RWPE1 (cell line): ENCODE measurements around the gene KCNH1.

Experiments
- CTCF ChIA-PET: fragments of 350-600 bp; sonication (Branson Sonifier 250); formaldehyde crosslinking; extraction: SDS; loops from one replicate; lab custom pipeline; 2021; lab: Yijun Ruan, JAX
- POLR2A ChIA-PET: fragments of 400-600 bp; formaldehyde crosslinking; extraction: SDS; loops from one replicate; lab custom pipeline; 2020; ENCODE audit warnings: antibody characterized with exemption; ENCODE audit not compliant: low non-redundant PET; lab: Yijun Ruan, JAX
- DNase-seq: peaks from one replicate; pipeline ENCODE4 v3.0.0; 2012; ENCODE audit warnings: low spot score
- H3K27ac ChIP-seq: fragments of 450-650 bp; 2 replicates; pipeline ENCODE4 v1.5.1; 2017
- TF ChIP-seq, protein P1 (sequence below): fragments of 450-650 bp; conservative IDR thresholded peaks from 2 replicates; pipeline ENCODE4 v1.5.1; 2017; ENCODE audit warnings: low read depth, mild to moderate bottlenecking

The KCNH1 gene

GRCh38 chr1:210830034-210831028, 303.6 kb downstream of the KCNH1 start:
- no peak overlapping the region for H3K27ac ChIP-seq
- POLR2A ChIA-PET: no interaction called here
- TF ChIP-seq, protein P1, sequence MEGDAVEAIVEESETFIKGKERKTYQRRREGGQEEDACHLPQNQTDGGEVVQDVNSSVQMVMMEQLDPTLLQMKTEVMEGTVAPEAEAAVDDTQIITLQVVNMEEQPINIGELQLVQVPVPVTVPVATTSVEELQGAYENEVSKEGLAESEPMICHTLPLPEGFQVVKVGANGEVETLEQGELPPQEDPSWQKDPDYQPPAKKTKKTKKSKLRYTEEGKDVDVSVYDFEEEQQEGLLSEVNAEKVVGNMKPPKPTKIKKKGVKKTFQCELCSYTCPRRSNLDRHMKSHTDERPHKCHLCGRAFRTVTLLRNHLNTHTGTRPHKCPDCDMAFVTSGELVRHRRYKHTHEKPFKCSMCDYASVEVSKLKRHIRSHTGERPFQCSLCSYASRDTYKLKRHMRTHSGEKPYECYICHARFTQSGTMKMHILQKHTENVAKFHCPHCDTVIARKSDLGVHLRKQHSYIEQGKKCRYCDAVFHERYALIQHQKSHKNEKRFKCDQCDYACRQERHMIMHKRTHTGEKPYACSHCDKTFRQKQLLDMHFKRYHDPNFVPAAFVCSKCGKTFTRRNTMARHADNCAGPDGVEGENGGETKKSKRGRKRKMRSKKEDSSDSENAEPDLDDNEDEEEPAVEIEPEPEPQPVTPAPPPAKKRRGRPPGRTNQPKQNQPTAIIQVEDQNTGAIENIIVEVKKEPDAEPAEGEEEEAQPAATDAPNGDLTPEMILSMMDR: no peak
- CTCF ChIA-PET: no interaction called here
- no peak for DNase-seq

DNA sequence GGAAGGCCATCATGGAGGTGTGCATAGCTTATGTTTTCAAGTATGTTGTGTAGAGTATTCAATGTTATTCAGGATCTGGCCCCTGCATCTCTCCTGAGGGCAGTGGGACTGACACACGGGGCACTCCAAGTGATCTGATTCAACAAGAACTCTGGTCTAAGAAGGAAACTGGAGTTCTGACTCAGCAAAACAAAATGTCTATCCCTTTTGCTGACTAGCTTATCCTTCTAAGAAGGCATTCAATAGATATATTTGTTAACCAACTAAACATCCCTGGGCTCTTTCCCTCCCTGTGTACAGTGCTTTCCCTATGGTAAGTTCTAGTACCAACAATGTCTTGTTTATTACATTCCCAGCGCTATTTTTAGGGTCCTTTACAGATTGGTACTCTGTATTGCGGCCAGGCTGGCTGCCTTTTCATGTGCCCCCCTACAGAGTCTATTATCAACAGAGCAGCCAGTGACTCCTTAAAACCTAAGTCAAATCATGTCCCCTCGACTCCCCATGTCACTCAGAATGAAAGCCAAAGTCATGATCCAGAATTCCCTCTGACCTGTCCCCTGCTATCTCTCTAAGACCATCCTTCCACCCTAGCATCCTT, 304.9 kb downstream of the KCNH1 start:
- ChIA-PET CTCF (no interaction called here), POLR2A (no interaction called here)
- TF ChIP-seq, protein P1: no peak
- DNase-seq: no peak
- H3K27ac ChIP-seq: no peak overlapping the region

- ChIA-PET POLR2A (no interaction called here), CTCF (no interaction called here)
- H3K27ac ChIP-seq: no peak overlapping the region
- DNase-seq: no peak
- TF ChIP-seq, protein P1: no peak
Measured at GRCh38 chr1:210827481-210827880, 306.5 kb downstream of the KCNH1 start.

DNA sequence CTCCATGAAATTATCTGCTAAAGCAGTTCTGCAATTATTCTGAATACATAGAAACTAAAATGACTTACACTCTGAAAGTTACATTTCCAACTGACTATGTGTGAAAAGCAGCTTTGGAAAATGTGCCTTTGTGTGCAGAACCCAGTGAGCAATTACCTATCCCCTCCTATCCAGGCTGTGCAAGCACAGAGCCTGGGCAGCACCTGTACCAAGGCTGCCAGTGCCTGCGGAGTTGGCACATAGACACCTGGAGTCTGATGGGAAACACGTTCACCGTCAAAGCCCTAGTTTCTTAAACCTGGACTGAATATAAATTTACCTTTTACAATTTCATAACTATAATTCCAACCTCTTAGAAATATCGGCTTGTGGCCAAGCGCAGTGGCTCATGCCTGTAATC, 307.3 kb downstream of the KCNH1 start:
- TF ChIP-seq, protein P1: no peak
- ChIA-PET CTCF (no interaction called here), POLR2A (no interaction called here)
- H3K27ac ChIP-seq: no peak overlapping the region
- no peak for DNase-seq

- ChIA-PET CTCF (no interaction called here), POLR2A (no interaction called here)
- DNase-seq: no peak
- TF ChIP-seq, protein P1: no peak
- no peak overlapping the region for H3K27ac ChIP-seq
Measured at GRCh38 chr1:210822932-210823331, 311.0 kb downstream of the KCNH1 start.

DNA sequence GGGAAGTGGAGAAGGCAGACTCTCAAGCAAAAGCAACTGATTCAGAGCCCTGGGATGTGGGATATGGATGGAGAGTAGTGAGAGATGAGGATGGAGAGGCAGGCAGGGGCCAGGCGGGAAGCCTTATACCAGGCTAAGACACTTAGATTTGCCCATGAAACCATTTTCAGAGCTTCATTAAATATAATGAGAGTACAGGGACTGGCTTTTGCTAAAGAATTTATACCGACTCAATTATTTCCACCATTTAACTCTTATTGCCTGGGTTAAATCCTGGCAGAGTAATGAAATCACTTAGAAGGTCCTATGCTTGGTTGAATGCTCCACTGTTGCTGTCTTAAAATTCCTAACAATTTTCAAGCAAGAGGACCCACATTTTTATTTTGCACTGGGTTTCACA, 311.7 kb downstream of the KCNH1 start:
- H3K27ac ChIP-seq: no peak overlapping the region
- DNase-seq: no peak
- POLR2A ChIA-PET: no interaction called here
- TF ChIP-seq, protein P1: no peak
- CTCF ChIA-PET: no interaction called here
